ENCODE results near the gene MYO1B. TPM values are rescaled to one million over a fixed set of nuclear protein-coding genes. Genes with fewer than 3 reads are reported as not detected.

Gene MYO1B
- total RNA-seq, 1 experiment from 2014 or later = 43.6 TPM

- H3K4me1 Mint-ChIP-seq = peaks cover 68% of the 10 kb centered on the region
- peaks cover 18% of the 10 kb centered on the region for H3K9me3 Mint-ChIP-seq
- no peak overlapping the region for H3K4me3 Mint-ChIP-seq
- peak overlapping the region; percentile 58; the same call in 1 of the 2 replicates for H3K27ac Mint-ChIP-seq
- ATAC-seq = no peak
- ChIA-PET POLR2A (no interaction called here), CTCF (interaction anchor here (0.7 to 1.2 kb wide), 2 partner anchors 103 to 219 kb away, joined by 3 to 4 read pairs; no protein-coding TSS in a partner anchor)
- H3K36me3 Mint-ChIP-seq = peaks cover 16% of the 10 kb centered on the region
- DNase-seq (ENCODE audit: low spot score) = no peak
- no peak for TF ChIP-seq EMX1 (CRISPR knock-in tag; IDR thresholded peaks at IDR 0.05)
- TF ChIP-seq ERG (CRISPR knock-in tag; IDR thresholded peaks at IDR 0.05) = no peak
- no peak for TF ChIP-seq FOXK1 (CRISPR knock-in tag; IDR thresholded peaks at IDR 0.05)
- no peak for TF ChIP-seq PRRX2 (CRISPR knock-in tag; IDR thresholded peaks at IDR 0.05)
- TF ChIP-seq SMAD3 (CRISPR knock-in tag; IDR thresholded peaks at IDR 0.05; ENCODE audit: borderline replicate concordance) = no peak
- TF ChIP-seq, protein P1, sequence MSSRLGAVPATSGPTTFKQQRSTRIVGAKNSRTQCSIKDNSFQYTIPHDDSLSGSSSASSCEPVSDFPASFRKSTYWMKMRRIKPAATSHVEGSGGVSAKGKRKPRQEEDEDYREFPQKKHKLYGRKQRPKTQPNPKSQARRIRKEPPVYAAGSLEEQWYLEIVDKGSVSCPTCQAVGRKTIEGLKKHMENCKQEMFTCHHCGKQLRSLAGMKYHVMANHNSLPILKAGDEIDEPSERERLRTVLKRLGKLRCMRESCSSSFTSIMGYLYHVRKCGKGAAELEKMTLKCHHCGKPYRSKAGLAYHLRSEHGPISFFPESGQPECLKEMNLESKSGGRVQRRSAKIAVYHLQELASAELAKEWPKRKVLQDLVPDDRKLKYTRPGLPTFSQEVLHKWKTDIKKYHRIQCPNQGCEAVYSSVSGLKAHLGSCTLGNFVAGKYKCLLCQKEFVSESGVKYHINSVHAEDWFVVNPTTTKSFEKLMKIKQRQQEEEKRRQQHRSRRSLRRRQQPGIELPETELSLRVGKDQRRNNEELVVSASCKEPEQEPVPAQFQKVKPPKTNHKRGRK (CRISPR knock-in tag; IDR thresholded peaks at IDR 0.05; ENCODE audit: borderline replicate concordance) = no peak
- no peak for TF ChIP-seq TP53 (CRISPR knock-in tag; IDR thresholded peaks at IDR 0.05)
- no peak for TF ChIP-seq GTF2I (CRISPR knock-in tag; conservative IDR thresholded peaks at IDR 0.05)
- no peak for TF ChIP-seq ZNF263 (CRISPR knock-in tag; IDR thresholded peaks at IDR 0.05; ENCODE audit: low read depth)
- no peak for TF ChIP-seq AFF4 (CRISPR knock-in tag; IDR thresholded peaks at IDR 0.05; ENCODE audit: borderline replicate concordance)
- TF ChIP-seq, protein P2, sequence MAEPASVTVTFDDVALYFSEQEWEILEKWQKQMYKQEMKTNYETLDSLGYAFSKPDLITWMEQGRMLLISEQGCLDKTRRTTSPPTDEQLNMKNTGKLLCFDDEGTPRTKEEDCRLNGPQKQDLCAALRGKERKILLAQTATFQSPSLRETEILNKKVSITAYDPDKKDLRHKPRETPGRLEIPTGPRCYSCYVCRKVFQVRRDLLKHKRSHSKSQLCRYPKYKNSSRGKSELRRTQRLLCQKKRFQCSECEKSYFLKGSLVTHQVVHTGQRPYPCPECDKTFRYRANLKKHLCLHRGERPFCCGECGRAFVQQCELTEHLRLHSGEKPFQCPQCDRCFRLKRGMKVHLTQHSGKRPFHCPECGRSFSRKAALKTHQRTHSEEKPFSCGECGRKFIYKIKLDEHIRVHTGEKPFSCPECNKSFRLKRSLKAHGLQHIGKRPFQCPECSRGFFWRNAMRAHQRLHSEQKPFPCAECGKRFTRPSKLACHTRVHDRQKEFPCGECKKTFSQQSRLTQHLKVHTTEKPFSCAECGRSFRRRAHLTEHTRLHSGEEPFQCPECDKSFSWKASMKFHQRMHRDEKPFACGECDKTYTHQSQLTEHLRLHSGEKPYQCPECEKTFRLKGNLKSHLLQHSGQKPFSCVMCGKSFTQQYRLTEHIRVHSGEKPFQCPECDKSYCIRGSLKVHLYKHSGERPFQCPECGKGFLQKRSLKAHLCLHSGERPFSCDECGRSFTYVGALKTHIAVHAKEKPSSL (CRISPR knock-in tag; conservative IDR thresholded peaks at IDR 0.05) = no peak
- TF ChIP-seq RORB (CRISPR knock-in tag; IDR thresholded peaks at IDR 0.05) = no peak
- TF ChIP-seq ZNF532 (CRISPR knock-in tag; IDR thresholded peaks at IDR 0.05; ENCODE audit: borderline replicate concordance) = no peak
- H3K27me3 Mint-ChIP-seq (ENCODE audit: low read depth) = no peaks in the 10 kb centered on the region
Measured at GRCh38 chr2:191320881-191321280, 75.7 kb downstream of the MYO1B start.
